HCT116 (cell line): Measurements from ENCODE around the gene ADCY2. TPM values are rescaled to one million over a fixed set of nuclear protein-coding genes. Genes with fewer than 3 reads are reported as not detected.

Experiments used
- ATAC-seq: fragments of 200-7000 bp; cut with Tn5 transposase; 2 replicates; pipeline ENCODE4 v1.9.1; 2020; ENCODE audit warnings: mild to moderate bottlenecking, moderate library complexity
- BruUV-seq: library from RNA; stranded (reverse); fragments of 400-500 nt; replicated peaks from 2 replicates; lab custom pipeline; 2021; lab: Mats Ljungman, UMichigan
- CTCF ChIA-PET: fragments of 300-600 bp; sonication (Branson Sonifier 250); formaldehyde crosslinking; loops from one replicate; lab custom pipeline; 2021; ENCODE audit warnings: antibody characterized with exemption; lab: Charles Lee
- POLR2A ChIA-PET: fragments of 300-600, 350-600 bp; sonication (Branson Sonifier 250); formaldehyde crosslinking; loops from one replicate; lab custom pipeline; 2021; ENCODE audit warnings: antibody characterized with exemption; lab: Charles Lee
- RAD21 ChIA-PET, 2 experiments: fragments of 300-600 bp; sonication (Branson Sonifier 250); formaldehyde crosslinking; loops; one replicate each; lab custom pipeline; 2023; ENCODE audit warnings: low total read pairs in 2 of 2; ENCODE audit not compliant: uncharacterized antibody in 2 of 2, unreplicated experiment in 2 of 2, low non-redundant PET in 1 of 2; lab: Charles Lee
- DNase-seq: peaks from one replicate; pipeline ENCODE4 v3.0.0-alpha.2; 2010; ENCODE audit warnings: low read depth, low spot score
- H2AFZ ChIP-seq: fragments of 200-600 bp; shearing (Covaris generic), sonication (generic); 2 replicates; pipeline ENCODE4 v1.6.1; 2017; ENCODE audit warnings: low read depth, mixed run types, mixed read lengths, antibody characterized with exemption, low read length; ENCODE audit not compliant: poor library complexity, severe bottlenecking
- H3K27ac ChIP-seq: 2 replicates; pipeline ENCODE4 v1.5.1; 2012; ENCODE audit warnings: low read depth, low read length
- H3K27me3 ChIP-seq: fragments of 200-600 bp; sonication (generic); 2 replicates; pipeline ENCODE4 v1.6.1; 2016; ENCODE audit warnings: mixed run types, low read length, mixed read lengths; ENCODE audit not compliant: insufficient read depth
- H3K36me3 ChIP-seq, 2 experiments: fragments of 200-500 bp in 1 of 2; fragments of 200-600 bp in 1 of 2; sonication (Bioruptor generic) in 1 of 2; sonication (generic) in 1 of 2; 2 replicates each; pipeline versions ENCODE4 v1.5.1 to v1.6.1; 2014 to 2016; ENCODE audit warnings: low read length in 2 of 2, inconsistent platforms in 1 of 2, mixed read lengths in 1 of 2, mixed run types in 1 of 2; ENCODE audit not compliant: insufficient read depth in 2 of 2, control insufficient read depth in 1 of 2
- H3K4me1 ChIP-seq, 2 experiments: fragments of 200-600 bp in 1 of 2; sonication (generic) in 1 of 2; 2 replicates each; pipeline versions ENCODE4 v1.5.1 to v1.6.1; 2012 to 2017; ENCODE audit warnings: low read length in 2 of 2, inconsistent platforms in 1 of 2, mild to moderate bottlenecking in 1 of 2, mixed read lengths in 1 of 2, mixed run types in 1 of 2, moderate library complexity in 1 of 2; ENCODE audit not compliant: insufficient read depth in 2 of 2, control insufficient read depth in 1 of 2
- H3K4me2 ChIP-seq: fragments of 200-600 bp; sonication (generic); 2 replicates; pipeline ENCODE4 v1.6.1; 2017; ENCODE audit warnings: mixed run types, low read length, mixed read lengths
- H3K4me3 ChIP-seq, 2 experiments: fragments of 200-600 bp in 1 of 2; sonication (generic) in 1 of 2; replicated peaks in 1 of 2; 2 replicates each; pipeline ENCODE4 v1.5.1; 2011 to 2016; ENCODE audit warnings: low read length in 2 of 2, control low read depth in 1 of 2, low read depth in 1 of 2, mild to moderate bottlenecking in 1 of 2, mixed read lengths in 1 of 2, mixed run types in 1 of 2
- H3K79me2 ChIP-seq: fragments of 200-600 bp; sonication (generic); 2 replicates; pipeline ENCODE4 v1.6.1; 2017; ENCODE audit warnings: mild to moderate bottlenecking, mixed run types, low read length, moderate library complexity, mixed read lengths; ENCODE audit not compliant: insufficient read depth
- H3K9ac ChIP-seq: fragments of 200-600 bp; sonication (generic); 2 replicates; pipeline ENCODE4 v1.6.1; 2016; ENCODE audit warnings: low read length, mixed read lengths
- H3K9me2 ChIP-seq: fragments of 200-600 bp; sonication (generic), shearing (Covaris generic); 2 replicates; pipeline ENCODE4 v1.6.1; 2017; ENCODE audit warnings: mixed run types, mild to moderate bottlenecking, moderate library complexity; ENCODE audit not compliant: insufficient read depth
- H3K9me3 ChIP-seq, 2 experiments: fragments of 200-500 bp in 1 of 2; fragments of 200-600 bp in 1 of 2; sonication (Bioruptor generic) in 1 of 2; sonication (generic) in 1 of 2; 2 replicates each; pipeline ENCODE4 v1.6.1; 2014 to 2017; ENCODE audit warnings: low read length in 2 of 2, mixed read lengths in 2 of 2, inconsistent platforms in 1 of 2, low read depth in 1 of 2, mild to moderate bottlenecking in 1 of 2, mixed run types in 1 of 2, moderate library complexity in 1 of 2; ENCODE audit not compliant: control insufficient read depth in 1 of 2, insufficient read depth in 1 of 2
- H4K20me1 ChIP-seq: fragments of 200-600 bp; sonication (generic), shearing (Covaris generic); 2 replicates; pipeline ENCODE4 v1.6.1; 2017; ENCODE audit warnings: mixed run types, mild to moderate bottlenecking, moderate library complexity; ENCODE audit not compliant: insufficient read depth
- ELF1 ChIP-seq: IDR thresholded peaks from 2 replicates; pipeline ENCODE4 v1.6.1; 2012; ENCODE audit warnings: low read depth, borderline replicate concordance
- FOSL1 ChIP-seq: IDR thresholded peaks from 2 replicates; pipeline ENCODE4 v1.6.1; 2012; ENCODE audit warnings: low read depth
- JUND ChIP-seq: IDR thresholded peaks from 2 replicates; pipeline ENCODE4 v1.6.1; 2012
- RAD21 ChIP-seq: IDR thresholded peaks from 2 replicates; pipeline ENCODE4 v1.6.1; 2012; ENCODE audit warnings: low read depth, mild to moderate bottlenecking
- SIN3A ChIP-seq: IDR thresholded peaks from 2 replicates; pipeline ENCODE4 v1.6.1; 2012; ENCODE audit warnings: low read depth
- SRF ChIP-seq: IDR thresholded peaks from 2 replicates; pipeline ENCODE4 v1.6.1; 2012; ENCODE audit warnings: low read depth
- TCF7L2 ChIP-seq: IDR thresholded peaks from 2 replicates; pipeline ENCODE4 v1.7.0; 2011; ENCODE audit warnings: borderline replicate concordance, inconsistent platforms; ENCODE audit not compliant: insufficient read depth, insufficient read length; ENCODE audit errors: extremely low read depth
- ZNF274 ChIP-seq: fragments of 200-500 bp; sonication (Bioruptor generic); IDR thresholded peaks from 2 replicates; pipeline ENCODE4 v1.6.1; 2014; ENCODE audit warnings: mild to moderate bottlenecking, low read depth, low read length, inconsistent platforms
- intact Hi-C: fragments of 100-400 bp; cut with micrococcal nuclease; formaldehyde crosslinking; loops from 2 replicates; pipeline ENCODE4 v1.10.0; 2022
- total RNA-seq: library from RNA; stranded (reverse); gene quantifications from one replicate; pipeline ENCODE4 v1.2.1, GENCODE V29; 2021; ENCODE audit not compliant: unreplicated experiment
- TF ChIP-seq, protein P1 (sequence below): IDR thresholded peaks from 2 replicates; pipeline ENCODE4 v1.6.1; 2011; ENCODE audit warnings: mild to moderate bottlenecking, low read length, moderate library complexity; ENCODE audit not compliant: insufficient replicate concordance; ENCODE audit errors: extremely low read depth
- TF ChIP-seq, protein P2 (sequence below): IDR thresholded peaks from 2 replicates; pipeline ENCODE4 v1.6.1; 2012
- TF ChIP-seq, protein P3 (sequence below), 3 experiments: fragments of 200-600 bp in 1 of 3; sonication (generic) in 1 of 3; IDR thresholded peaks in 2 of 3; conservative IDR thresholded peaks in 1 of 3; 2 replicates each; pipeline ENCODE4 v1.5.1; 2012 to 2017; ENCODE audit warnings: low read depth in 2 of 3, low read length in 2 of 3, antibody characterized with exemption in 1 of 3, borderline replicate concordance in 1 of 3, control low read depth in 1 of 3, mild to moderate bottlenecking in 1 of 3, mixed read lengths in 1 of 3, mixed run types in 1 of 3, moderate library complexity in 1 of 3; ENCODE audit not compliant: insufficient read depth in 1 of 3
- TF ChIP-seq, protein P4 (sequence below): IDR thresholded peaks from 2 replicates; pipeline ENCODE4 v1.6.1; 2012; ENCODE audit warnings: low read depth

The ADCY2 gene
- total RNA-seq, 1 experiment from 2014 or later = 0.15 TPM

DNA sequence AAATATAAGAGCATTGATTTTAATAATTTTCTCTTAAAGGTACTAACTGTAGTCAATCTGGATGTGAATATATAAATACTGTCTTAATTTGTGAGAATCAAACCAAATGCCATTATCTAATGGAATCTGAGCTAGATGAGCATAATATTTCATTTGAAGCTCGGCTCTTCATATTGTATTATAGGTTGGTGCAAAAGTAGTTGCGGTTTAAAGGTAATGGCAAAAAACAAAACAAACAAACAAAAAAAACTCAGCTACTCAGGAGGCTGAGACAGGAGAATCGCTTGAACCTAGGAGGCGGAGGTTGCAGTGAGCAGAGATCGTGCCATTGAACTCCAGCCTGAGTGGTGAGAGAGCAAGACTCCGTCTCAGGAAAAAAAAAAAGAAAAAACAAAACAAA lies 358.6 kb downstream of the ADCY2 start (continued):
- TF ChIP-seq, protein P1, sequence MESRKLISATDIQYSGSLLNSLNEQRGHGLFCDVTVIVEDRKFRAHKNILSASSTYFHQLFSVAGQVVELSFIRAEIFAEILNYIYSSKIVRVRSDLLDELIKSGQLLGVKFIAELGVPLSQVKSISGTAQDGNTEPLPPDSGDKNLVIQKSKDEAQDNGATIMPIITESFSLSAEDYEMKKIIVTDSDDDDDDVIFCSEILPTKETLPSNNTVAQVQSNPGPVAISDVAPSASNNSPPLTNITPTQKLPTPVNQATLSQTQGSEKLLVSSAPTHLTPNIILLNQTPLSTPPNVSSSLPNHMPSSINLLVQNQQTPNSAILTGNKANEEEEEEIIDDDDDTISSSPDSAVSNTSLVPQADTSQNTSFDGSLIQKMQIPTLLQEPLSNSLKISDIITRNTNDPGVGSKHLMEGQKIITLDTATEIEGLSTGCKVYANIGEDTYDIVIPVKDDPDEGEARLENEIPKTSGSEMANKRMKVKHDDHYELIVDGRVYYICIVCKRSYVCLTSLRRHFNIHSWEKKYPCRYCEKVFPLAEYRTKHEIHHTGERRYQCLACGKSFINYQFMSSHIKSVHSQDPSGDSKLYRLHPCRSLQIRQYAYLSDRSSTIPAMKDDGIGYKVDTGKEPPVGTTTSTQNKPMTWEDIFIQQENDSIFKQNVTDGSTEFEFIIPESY = no peak
- TF ChIP-seq SRF = no peak
- TF ChIP-seq, protein P2, sequence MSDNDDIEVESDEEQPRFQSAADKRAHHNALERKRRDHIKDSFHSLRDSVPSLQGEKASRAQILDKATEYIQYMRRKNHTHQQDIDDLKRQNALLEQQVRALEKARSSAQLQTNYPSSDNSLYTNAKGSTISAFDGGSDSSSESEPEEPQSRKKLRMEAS = no peak
- TF ChIP-seq RAD21 = no peak

DNA sequence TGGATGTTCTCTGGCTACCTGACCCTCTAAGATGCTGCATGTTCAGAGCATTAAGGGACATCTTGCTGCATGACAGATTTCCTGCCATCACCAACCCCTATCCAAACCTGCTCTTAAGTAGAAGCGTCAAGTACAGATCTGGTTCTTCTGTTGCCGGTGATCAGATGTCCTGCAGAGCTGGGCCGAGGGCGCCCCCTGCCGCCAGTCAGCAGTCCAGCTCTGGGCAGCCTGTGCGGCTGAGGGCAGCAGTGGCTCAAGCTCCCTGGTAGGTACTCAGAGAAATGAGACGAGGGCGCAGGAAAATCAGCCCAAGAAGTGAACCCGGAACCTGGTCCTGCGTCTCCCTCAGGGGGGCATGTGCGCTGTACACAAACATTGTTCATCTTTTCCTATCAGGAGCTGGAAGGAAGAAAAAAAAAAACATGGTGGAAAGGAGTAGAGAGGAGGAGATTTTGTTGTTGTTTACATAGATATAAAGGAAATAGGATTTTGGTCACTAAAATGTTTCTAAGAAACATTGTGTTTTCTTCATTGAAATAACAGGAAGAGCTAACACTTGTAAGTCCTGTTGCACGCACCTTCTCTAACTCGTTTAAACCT lies 359.2 kb downstream of the ADCY2 start:
- Histone ChIP-seq H3K27me3 (peaks cover 2% of the 10 kb centered on the region; the same call in 1 of the 2 replicates), H3K4me1 (no peaks in the 10 kb centered on the region), H3K9me3 (no peaks in the 10 kb centered on the region), H3K4me3 (no peak overlapping the region), H3K27ac (no peak overlapping the region), H2AFZ (no peak overlapping the region), H3K36me3 (no peaks in the 10 kb centered on the region), H4K20me1 (no peaks in the 10 kb centered on the region), H3K4me2 (no peak overlapping the region), H3K79me2 (no peaks in the 10 kb centered on the region), H3K9me2 (no peaks in the 10 kb centered on the region), H3K9ac (no peak overlapping the region)
- ChIA-PET CTCF (interaction anchor here (0.8 to 2.5 kb wide), 6 partner anchors 10 to 988 kb away, joined by 3 to 20 read pairs (median 4); no protein-coding TSS in a partner anchor), RAD21 (no interaction called here), POLR2A (no interaction called here)
- no TSS peak for BruUV-seq
- peak; percentile 100 for ATAC-seq
- peak; percentile 41 for DNase-seq
- intact Hi-C loops = loop anchor here (2.0 to 10.0 kb wide), 2 partner anchors 930 to 990 kb away; no protein-coding TSS in a partner anchor
- TF ChIP-seq ELF1 (no peak), FOSL1 (no peak), SIN3A (no peak), TCF7L2 (no peak), ZNF274 (no peak), JUND (no peak)
- TF ChIP-seq, protein P3, sequence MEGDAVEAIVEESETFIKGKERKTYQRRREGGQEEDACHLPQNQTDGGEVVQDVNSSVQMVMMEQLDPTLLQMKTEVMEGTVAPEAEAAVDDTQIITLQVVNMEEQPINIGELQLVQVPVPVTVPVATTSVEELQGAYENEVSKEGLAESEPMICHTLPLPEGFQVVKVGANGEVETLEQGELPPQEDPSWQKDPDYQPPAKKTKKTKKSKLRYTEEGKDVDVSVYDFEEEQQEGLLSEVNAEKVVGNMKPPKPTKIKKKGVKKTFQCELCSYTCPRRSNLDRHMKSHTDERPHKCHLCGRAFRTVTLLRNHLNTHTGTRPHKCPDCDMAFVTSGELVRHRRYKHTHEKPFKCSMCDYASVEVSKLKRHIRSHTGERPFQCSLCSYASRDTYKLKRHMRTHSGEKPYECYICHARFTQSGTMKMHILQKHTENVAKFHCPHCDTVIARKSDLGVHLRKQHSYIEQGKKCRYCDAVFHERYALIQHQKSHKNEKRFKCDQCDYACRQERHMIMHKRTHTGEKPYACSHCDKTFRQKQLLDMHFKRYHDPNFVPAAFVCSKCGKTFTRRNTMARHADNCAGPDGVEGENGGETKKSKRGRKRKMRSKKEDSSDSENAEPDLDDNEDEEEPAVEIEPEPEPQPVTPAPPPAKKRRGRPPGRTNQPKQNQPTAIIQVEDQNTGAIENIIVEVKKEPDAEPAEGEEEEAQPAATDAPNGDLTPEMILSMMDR (IDR thresholded peaks at IDR 0.05 in 2 of 3, conservative IDR thresholded peaks at IDR 0.05 in 1 of 3; ENCODE audit: borderline replicate concordance in 1 of 3, insufficient read depth in 1 of 3, low read depth in 2 of 3, low read length in 2 of 3) = peak; percentile 52 to 94 (median 90); a peak in 5 of 6 replicates
- TF ChIP-seq, protein P1 = no peak
- TF ChIP-seq, protein P4, sequence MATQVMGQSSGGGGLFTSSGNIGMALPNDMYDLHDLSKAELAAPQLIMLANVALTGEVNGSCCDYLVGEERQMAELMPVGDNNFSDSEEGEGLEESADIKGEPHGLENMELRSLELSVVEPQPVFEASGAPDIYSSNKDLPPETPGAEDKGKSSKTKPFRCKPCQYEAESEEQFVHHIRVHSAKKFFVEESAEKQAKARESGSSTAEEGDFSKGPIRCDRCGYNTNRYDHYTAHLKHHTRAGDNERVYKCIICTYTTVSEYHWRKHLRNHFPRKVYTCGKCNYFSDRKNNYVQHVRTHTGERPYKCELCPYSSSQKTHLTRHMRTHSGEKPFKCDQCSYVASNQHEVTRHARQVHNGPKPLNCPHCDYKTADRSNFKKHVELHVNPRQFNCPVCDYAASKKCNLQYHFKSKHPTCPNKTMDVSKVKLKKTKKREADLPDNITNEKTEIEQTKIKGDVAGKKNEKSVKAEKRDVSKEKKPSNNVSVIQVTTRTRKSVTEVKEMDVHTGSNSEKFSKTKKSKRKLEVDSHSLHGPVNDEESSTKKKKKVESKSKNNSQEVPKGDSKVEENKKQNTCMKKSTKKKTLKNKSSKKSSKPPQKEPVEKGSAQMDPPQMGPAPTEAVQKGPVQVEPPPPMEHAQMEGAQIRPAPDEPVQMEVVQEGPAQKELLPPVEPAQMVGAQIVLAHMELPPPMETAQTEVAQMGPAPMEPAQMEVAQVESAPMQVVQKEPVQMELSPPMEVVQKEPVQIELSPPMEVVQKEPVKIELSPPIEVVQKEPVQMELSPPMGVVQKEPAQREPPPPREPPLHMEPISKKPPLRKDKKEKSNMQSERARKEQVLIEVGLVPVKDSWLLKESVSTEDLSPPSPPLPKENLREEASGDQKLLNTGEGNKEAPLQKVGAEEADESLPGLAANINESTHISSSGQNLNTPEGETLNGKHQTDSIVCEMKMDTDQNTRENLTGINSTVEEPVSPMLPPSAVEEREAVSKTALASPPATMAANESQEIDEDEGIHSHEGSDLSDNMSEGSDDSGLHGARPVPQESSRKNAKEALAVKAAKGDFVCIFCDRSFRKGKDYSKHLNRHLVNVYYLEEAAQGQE = no peak
- TF ChIP-seq, protein P2 = peak; percentile 26; the same call in 1 of the 2 replicates
